GM12873 (cell line): ENCODE data around the gene SRY.

Experiments
- TF ChIP-seq, protein P1 (sequence below): IDR thresholded peaks from 2 replicates; pipeline ENCODE4 v1.5.1; 2012; ENCODE audit warnings: low read depth, mild to moderate bottlenecking, moderate library complexity, low read length, control low read depth; ENCODE audit not compliant: insufficient read depth; ENCODE audit errors: missing control alignments

SRY gene

DNA sequence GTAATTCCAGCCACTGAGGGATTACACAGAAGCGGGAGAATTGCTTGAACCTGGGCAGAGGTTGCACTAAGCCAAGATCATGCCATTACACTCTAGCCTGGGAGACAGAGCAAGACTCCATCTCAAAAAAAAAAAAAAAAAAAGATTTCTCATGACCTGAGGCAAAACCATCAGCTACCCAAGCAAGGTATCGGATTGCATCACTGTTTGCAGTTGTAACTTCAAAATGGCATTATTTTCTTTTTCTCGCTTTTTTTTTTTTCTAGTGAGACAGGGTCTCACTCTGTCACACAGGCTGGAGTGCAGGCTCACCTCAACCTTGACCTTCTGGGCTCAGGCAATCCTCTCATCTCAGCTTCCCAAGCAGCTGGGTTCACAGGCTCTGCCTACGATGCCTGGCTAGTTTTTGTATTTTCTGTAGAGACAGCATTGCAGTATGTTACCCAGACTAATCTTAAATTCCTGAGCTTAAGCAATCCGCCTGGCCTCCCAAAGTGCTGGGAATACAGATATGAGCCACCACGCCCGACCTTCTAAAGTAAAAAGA is 9.6 kb upstream of the SRY start:
- TF ChIP-seq, protein P1, sequence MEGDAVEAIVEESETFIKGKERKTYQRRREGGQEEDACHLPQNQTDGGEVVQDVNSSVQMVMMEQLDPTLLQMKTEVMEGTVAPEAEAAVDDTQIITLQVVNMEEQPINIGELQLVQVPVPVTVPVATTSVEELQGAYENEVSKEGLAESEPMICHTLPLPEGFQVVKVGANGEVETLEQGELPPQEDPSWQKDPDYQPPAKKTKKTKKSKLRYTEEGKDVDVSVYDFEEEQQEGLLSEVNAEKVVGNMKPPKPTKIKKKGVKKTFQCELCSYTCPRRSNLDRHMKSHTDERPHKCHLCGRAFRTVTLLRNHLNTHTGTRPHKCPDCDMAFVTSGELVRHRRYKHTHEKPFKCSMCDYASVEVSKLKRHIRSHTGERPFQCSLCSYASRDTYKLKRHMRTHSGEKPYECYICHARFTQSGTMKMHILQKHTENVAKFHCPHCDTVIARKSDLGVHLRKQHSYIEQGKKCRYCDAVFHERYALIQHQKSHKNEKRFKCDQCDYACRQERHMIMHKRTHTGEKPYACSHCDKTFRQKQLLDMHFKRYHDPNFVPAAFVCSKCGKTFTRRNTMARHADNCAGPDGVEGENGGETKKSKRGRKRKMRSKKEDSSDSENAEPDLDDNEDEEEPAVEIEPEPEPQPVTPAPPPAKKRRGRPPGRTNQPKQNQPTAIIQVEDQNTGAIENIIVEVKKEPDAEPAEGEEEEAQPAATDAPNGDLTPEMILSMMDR: no peak

DNA sequence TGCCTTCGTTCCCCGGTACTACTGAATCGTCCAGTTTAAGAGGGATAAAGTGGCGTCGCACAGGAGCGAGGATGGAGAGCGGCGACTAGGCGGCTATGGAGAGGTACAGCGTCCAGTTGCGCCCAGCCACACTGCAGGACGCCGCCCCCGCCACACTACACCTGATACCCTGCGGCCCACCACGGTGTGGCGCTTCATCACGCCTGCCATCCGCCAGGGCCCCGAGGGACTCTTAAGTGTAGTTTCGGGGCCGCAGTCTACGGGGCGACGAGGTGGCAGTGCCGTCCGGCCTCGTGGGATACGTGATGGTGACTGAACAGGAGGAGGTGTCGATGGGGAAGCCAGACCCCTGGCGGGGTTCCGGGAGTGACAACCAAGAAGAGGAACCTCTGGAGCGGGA is 2.3 kb upstream of the SRY start:
- TF ChIP-seq, protein P1: no peak

DNA sequence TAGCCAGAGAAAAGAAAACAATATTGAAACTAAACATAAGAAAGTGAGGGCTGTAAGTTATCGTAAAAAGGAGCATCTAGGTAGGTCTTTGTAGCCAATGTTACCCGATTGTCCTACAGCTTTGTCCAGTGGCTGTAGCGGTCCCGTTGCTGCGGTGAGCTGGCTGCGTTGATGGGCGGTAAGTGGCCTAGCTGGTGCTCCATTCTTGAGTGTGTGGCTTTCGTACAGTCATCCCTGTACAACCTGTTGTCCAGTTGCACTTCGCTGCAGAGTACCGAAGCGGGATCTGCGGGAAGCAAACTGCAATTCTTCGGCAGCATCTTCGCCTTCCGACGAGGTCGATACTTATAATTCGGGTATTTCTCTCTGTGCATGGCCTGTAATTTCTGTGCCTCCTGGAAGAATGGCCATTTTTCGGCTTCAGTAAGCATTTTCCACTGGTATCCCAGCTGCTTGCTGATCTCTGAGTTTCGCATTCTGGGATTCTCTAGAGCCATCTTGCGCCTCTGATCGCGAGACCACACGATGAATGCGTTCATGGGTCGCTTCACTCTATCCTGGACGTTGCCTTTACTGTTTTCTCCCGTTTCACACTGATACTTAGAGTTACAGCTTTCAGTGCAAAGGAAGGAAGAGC is 488 bp downstream of the SRY start:
- TF ChIP-seq, protein P1: no peak
